ENCODE measurements around the gene KCNK3. TPM values are rescaled to one million over a fixed set of nuclear protein-coding genes. Genes with fewer than 3 reads are reported as not detected.
"Not testable (repeated sequence)": the region's sequence is repeated elsewhere in the genome, so short reads cannot be mapped to it uniquely, and the experiment has no call there.

Gene KCNK3
- total RNA-seq, 1 experiment from 2014 or later = 32.8 TPM

GRCh38 chr2:26759845-26760244, 67.3 kb downstream of the KCNK3 start:
- DNase-seq (ENCODE audit: low read depth, low spot score) (no peak), ATAC-seq (no peak)
- H3K27ac ChIP-seq (ENCODE audit: low read length) = peak overlapping the region; percentile 97; the same call in 1 of the 2 replicates
- H3K36me3 ChIP-seq (ENCODE audit: control insufficient read depth, insufficient read depth, low read length) = peaks cover 4% of the 10 kb centered on the region; the same call in 1 of the 2 replicates
- peaks cover 44% of the 10 kb centered on the region for H3K4me1 ChIP-seq (ENCODE audit: control insufficient read depth, insufficient read depth, low read length)
- BruUV-seq (replicated peaks) = no TSS peak
- no peak overlapping the region for H3K4me3 ChIP-seq (ENCODE audit: low read depth in 2 of 2, low read length in 2 of 2)
- intact Hi-C loops (cut with micrococcal nuclease; ENCODE audit: unreplicated experiment) (no loop called here), in situ Hi-C loops (cut with HindIII; ENCODE audit: low pct_unique_long_range_greater_than_20kb, low sequenced_read_pairs) (no loop called here)
- POLR2A ChIA-PET = no interaction called here
- H3K9me3 ChIP-seq (ENCODE audit: control insufficient read depth, insufficient read depth, low read depth, low read length) = no peaks in the 10 kb centered on the region
- CTCF ChIA-PET = no interaction called here
- no peak for TF ChIP-seq TCF7L2 (IDR thresholded peaks at IDR 0.05; ENCODE audit: low read depth, low read length)
- TF ChIP-seq, protein P1, sequence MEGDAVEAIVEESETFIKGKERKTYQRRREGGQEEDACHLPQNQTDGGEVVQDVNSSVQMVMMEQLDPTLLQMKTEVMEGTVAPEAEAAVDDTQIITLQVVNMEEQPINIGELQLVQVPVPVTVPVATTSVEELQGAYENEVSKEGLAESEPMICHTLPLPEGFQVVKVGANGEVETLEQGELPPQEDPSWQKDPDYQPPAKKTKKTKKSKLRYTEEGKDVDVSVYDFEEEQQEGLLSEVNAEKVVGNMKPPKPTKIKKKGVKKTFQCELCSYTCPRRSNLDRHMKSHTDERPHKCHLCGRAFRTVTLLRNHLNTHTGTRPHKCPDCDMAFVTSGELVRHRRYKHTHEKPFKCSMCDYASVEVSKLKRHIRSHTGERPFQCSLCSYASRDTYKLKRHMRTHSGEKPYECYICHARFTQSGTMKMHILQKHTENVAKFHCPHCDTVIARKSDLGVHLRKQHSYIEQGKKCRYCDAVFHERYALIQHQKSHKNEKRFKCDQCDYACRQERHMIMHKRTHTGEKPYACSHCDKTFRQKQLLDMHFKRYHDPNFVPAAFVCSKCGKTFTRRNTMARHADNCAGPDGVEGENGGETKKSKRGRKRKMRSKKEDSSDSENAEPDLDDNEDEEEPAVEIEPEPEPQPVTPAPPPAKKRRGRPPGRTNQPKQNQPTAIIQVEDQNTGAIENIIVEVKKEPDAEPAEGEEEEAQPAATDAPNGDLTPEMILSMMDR (IDR thresholded peaks at IDR 0.05) = no peak
- no peaks in the 10 kb centered on the region for H3K27me3 ChIP-seq (ENCODE audit: control insufficient read depth, insufficient read depth, low read length)

DNA sequence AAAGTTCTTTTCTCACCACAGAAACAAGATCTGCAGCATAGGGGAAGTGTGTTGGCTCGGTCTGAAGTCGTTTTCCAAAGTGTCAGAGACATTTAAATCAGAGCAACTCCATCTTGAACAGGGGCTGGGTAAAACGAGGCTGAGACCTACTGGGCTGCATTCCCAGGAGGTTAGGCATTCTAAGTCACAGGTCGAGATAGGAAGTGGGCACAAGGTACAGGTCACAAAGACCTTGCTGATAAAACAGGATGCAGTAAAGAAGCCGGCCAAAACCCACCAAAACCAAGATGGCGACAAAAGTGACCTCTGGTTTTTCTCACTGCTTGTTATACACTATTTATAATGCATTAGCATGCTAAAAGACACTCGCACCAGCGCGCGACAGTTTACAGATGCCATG, 68.5 kb downstream of the KCNK3 start:
- intact Hi-C loops (cut with micrococcal nuclease; ENCODE audit: unreplicated experiment); POLR2A ChIA-PET; CTCF ChIA-PET; in situ Hi-C loops (cut with HindIII; ENCODE audit: low pct_unique_long_range_greater_than_20kb, low sequenced_read_pairs); DNase-seq (ENCODE audit: low read depth, low spot score); BruUV-seq (replicated peaks); H3K27me3 ChIP-seq (ENCODE audit: control insufficient read depth, insufficient read depth, low read length); H3K36me3 ChIP-seq (ENCODE audit: control insufficient read depth, insufficient read depth, low read length); H3K4me3 ChIP-seq (ENCODE audit: low read depth in 2 of 2, low read length in 2 of 2); H3K9me3 ChIP-seq (ENCODE audit: control insufficient read depth, insufficient read depth, low read depth, low read length); ATAC-seq: not testable (repeated sequence)
- Histone ChIP-seq H3K27ac (ENCODE audit: low read length) (peak overlapping the region; percentile 0; the same call in 1 of the 2 replicates), H3K4me1 (ENCODE audit: control insufficient read depth, insufficient read depth, low read length) (peaks cover 42% of the 10 kb centered on the region)

- CTCF ChIA-PET = no interaction called here
- TSS peak; percentile 99 for BruUV-seq (replicated peaks)
These were observed 70.5 kb downstream of the KCNK3 start for GRCh38 chr2:26763019-26763418.

More at GRCh38 chr2:26763019-26763418, 70.5 kb downstream of the KCNK3 start:
- POLR2A ChIA-PET = no interaction called here
- ATAC-seq (no peak), DNase-seq (ENCODE audit: low read depth, low spot score) (no peak)
- intact Hi-C loops (cut with micrococcal nuclease; ENCODE audit: unreplicated experiment) = no loop called here
- Histone ChIP-seq H3K36me3 (ENCODE audit: control insufficient read depth, insufficient read depth, low read length) (peaks cover 6% of the 10 kb centered on the region; the same call in 1 of the 2 replicates), H3K27ac (ENCODE audit: low read length) (peak overlapping the region; percentile 98), H3K9me3 (ENCODE audit: control insufficient read depth, insufficient read depth, low read depth, low read length) (no peaks in the 10 kb centered on the region), H3K4me1 (ENCODE audit: control insufficient read depth, insufficient read depth, low read length) (peaks cover 52% of the 10 kb centered on the region), H3K4me3 (ENCODE audit: low read depth in 2 of 2, low read length in 2 of 2) (no peak overlapping the region; a peak in 1 of 4 replicates), H3K27me3 (ENCODE audit: control insufficient read depth, insufficient read depth, low read length) (no peaks in the 10 kb centered on the region)
- TF ChIP-seq SIN3A (IDR thresholded peaks at IDR 0.05; ENCODE audit: borderline replicate concordance, insufficient read depth, low read depth, low read length) (no peak), TCF7L2 (IDR thresholded peaks at IDR 0.05; ENCODE audit: low read depth, low read length) (no peak), REST (IDR thresholded peaks at IDR 0.05; ENCODE audit: insufficient read depth in 1 of 2, low read depth in 2 of 2, low read length in 1 of 2) (no peak), POLR2AphosphoS5 (IDR thresholded peaks at IDR 0.05; ENCODE audit: low read depth, low read length) (no peak)
- TF ChIP-seq, protein P1 (IDR thresholded peaks at IDR 0.05) = no peak
- in situ Hi-C loops (cut with HindIII; ENCODE audit: low pct_unique_long_range_greater_than_20kb, low sequenced_read_pairs) = no loop called here
